Spinal cord (tissue), 10 donors: ENCODE data around the gene CDC42EP5. TPM values are rescaled to one million over a fixed set of nuclear protein-coding genes. Genes with fewer than 3 reads are reported as not detected.

Experiments
- DNase-seq, 6 donors: peaks; one replicate each; pipeline versions ENCODE4 v3.0.0 to v3.0.0-alpha.2; 2013 to 2015; ENCODE audit warnings: low spot score in 6 of 6, low read depth in 4 of 6
- H3K27ac ChIP-seq: one replicate; pipeline ENCODE4 v1.5.1; 2013; ENCODE audit warnings: low read depth, low read length, control low read depth
- H3K27me3 ChIP-seq: one replicate; pipeline ENCODE4 v1.6.1; 2013; ENCODE audit warnings: low read length; ENCODE audit not compliant: control insufficient read depth, insufficient read depth
- H3K36me3 ChIP-seq: one replicate; pipeline ENCODE4 v1.6.1; 2013; ENCODE audit warnings: low read length; ENCODE audit not compliant: control insufficient read depth, insufficient read depth
- H3K4me1 ChIP-seq: one replicate; pipeline ENCODE4 v1.6.1; 2013; ENCODE audit warnings: low read length; ENCODE audit not compliant: control insufficient read depth, insufficient read depth
- H3K4me3 ChIP-seq: one replicate; pipeline ENCODE4 v1.5.1; 2013; ENCODE audit warnings: low read depth, low read length, control low read depth
- H3K9me3 ChIP-seq: one replicate; pipeline ENCODE4 v1.6.1; 2013; ENCODE audit warnings: low read length; ENCODE audit not compliant: control insufficient read depth, insufficient read depth
- WGBS: methylation state at CpG from one replicate; pipeline ENCODE4 v1.1.5; 2013; ENCODE audit warnings: missing lambda C conversion rate; ENCODE audit not compliant: insufficient coverage; 5-methylcytosine and 5-hydroxymethylcytosine counted together
- polyA plus RNA-seq, 2 donors: library from polyadenylated mRNA; unstranded; fragments of 120-200 nt; gene quantifications; one replicate each; pipeline ENCODE4 v1.2.1, GENCODE V29; 2013; ENCODE audit not compliant: insufficient read length in 2 of 2
- total RNA-seq, 2 donors: library from RNA; depleted of rRNA in 1 of 2; stranded (reverse); fragments of 120-200 nt in 1 of 2; fragments of >200 nt in 1 of 2; gene quantifications; one replicate each; pipeline versions ENCODE4 v1.2.3 to v1.2.4, GENCODE V29; 2013 to 2014
- donor health status: healthy.

Gene CDC42EP5
- total and polyA plus RNA-seq, 4 donors, result 6.5 to 42.5 (median 17.5) TPM

DNA sequence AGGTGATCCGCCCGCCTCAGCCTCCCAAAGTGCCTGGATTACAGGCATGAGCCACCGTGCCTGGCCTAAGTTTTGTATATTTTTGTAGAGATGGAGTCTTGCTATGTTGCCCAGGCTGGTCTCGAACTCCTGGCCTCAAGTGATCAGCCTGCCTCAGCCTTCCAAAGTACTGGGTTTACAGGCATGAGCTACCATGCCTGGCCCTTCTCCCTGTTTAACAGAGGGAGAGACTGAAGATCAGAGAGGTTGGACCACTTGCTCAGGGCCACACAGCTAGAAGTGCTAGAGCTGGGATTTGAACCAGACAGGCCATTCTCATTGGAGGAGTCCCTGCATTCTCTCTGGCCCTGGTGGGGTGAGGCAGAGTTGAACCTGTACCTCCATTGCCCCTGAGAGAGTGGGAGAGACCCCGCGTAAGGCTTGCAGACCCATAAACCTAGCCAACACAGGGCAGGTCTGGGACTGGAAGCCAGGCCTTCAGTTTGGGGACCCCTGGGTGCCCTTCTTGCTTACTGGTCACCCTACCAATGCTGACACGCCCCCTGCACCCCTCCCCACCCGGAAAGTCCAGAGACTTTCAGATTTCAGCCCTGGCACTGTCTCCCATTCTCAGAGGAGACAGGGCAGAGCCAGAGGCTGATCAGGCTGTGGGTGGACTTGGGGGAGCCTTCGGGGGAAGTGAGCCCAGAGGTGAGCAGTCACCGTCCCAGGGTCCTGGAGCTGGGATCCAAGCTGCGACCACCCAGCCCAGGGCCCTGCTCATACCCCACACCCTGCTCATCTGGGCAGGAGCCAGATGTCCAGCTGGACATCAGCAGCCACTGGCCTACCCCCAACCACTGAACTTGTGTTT lies 44.5 kb downstream of the CDC42EP5 start:
- Histone ChIP-seq H3K36me3 (peaks cover 96% of the 10 kb centered on the region), H3K27ac (peak overlapping the region; percentile 88), H3K4me3 (no peak overlapping the region), H3K4me1 (peaks cover 88% of the 10 kb centered on the region), H3K27me3 (no peaks in the 10 kb centered on the region), H3K9me3 (no peaks in the 10 kb centered on the region)
- DNase-seq, result no peak
- WGBS, result 81% methylated on average over 11 of the region's 11 CpGs

DNA sequence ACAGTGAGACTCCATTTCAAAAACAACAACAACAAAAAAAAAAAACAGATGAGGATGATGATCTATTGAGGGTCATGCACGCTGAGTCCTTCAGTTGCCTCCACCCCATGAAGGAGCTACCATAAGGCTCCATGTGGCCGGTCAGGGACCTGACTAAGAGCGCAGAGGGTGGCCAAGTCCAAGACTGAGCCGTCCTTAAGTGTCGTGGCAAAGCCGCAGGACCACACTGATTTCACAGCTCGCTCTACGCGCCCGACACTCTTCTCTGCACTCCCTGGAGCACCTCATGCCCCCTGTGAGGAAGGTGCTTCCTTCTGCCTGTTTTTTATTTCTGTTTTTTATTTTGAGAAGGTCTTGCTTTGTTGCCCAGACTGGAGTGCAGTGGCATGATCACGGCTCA lies 45.5 kb downstream of the CDC42EP5 start:
- H3K27me3 ChIP-seq, result no peaks in the 10 kb centered on the region
- H3K36me3 ChIP-seq, result peaks cover 95% of the 10 kb centered on the region
- peaks cover 90% of the 10 kb centered on the region for H3K4me1 ChIP-seq
- peak overlapping the region; percentile 88 for H3K27ac ChIP-seq
- H3K9me3 ChIP-seq, result no peaks in the 10 kb centered on the region
- 77% methylated on average over 9 of the region's 11 CpGs for WGBS
- no peak overlapping the region for H3K4me3 ChIP-seq
- DNase-seq, result no peak

DNA sequence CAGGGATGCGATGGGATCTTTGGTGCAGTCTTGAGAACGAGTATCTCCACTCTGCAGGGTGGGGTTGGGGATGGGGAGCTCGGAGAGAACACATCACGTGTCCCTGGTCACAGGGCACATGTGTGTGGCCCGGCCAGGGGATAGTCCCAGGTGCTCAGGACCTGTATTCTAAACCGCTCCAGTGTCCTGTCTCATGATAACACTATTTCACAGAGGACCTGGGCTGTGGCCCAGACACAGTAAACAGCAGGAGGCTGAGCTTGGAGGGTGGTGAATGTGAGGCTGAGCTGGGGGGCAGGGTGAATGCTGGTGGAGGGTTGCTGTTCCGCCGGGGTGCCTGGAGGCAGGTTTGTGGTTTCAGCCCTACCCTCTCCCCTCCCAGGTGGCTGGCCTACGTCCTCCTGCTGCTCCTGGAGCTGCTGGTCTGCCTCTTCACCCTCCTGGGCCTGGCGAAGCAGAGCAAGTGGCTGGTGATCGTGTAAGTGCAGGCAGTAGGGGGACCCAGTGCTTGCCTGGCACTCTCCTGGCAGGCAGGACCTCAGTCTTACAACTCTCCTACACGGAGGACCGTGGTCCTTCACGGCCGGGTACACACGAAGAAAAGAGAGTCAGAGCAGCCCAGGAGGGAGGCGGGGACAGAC lies 46.7 kb downstream of the CDC42EP5 start:
- peak in 1 of 6 donors; percentile 60 for DNase-seq
- Histone ChIP-seq H3K36me3 (peaks cover 95% of the 10 kb centered on the region), H3K27me3 (no peaks in the 10 kb centered on the region), H3K4me1 (peaks cover 90% of the 10 kb centered on the region), H3K9me3 (no peaks in the 10 kb centered on the region), H3K4me3 (no peak overlapping the region), H3K27ac (peak overlapping the region; percentile 76)
- WGBS, result 70% methylated on average over 7 of the region's 17 CpGs

DNA sequence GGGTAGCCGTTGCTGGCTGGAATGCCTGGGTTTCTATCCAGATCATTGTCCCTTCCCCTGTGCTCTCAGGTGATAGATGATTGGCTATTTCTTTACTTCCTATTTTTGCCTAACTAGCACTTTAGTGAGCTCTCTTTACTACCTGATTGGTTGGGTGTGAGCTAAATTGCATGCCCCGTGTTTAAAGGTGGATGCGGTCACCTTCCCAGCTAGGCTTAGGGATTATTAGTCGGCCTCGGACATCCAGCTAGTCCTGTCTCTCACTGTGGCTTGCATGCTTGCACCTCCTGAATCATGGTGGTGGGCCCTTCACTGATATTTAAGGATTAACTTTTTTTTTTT lies 47.7 kb downstream of the CDC42EP5 start:
- Histone ChIP-seq H3K9me3 (no peaks in the 10 kb centered on the region), H3K36me3 (peaks cover 87% of the 10 kb centered on the region), H3K4me3 (no peak overlapping the region), H3K27me3 (no peaks in the 10 kb centered on the region), H3K4me1 (peaks cover 90% of the 10 kb centered on the region), H3K27ac (peak overlapping the region; percentile 76)
- WGBS, result 97% methylated on average over 5 of the region's 5 CpGs
- DNase-seq, result no peak

DNA sequence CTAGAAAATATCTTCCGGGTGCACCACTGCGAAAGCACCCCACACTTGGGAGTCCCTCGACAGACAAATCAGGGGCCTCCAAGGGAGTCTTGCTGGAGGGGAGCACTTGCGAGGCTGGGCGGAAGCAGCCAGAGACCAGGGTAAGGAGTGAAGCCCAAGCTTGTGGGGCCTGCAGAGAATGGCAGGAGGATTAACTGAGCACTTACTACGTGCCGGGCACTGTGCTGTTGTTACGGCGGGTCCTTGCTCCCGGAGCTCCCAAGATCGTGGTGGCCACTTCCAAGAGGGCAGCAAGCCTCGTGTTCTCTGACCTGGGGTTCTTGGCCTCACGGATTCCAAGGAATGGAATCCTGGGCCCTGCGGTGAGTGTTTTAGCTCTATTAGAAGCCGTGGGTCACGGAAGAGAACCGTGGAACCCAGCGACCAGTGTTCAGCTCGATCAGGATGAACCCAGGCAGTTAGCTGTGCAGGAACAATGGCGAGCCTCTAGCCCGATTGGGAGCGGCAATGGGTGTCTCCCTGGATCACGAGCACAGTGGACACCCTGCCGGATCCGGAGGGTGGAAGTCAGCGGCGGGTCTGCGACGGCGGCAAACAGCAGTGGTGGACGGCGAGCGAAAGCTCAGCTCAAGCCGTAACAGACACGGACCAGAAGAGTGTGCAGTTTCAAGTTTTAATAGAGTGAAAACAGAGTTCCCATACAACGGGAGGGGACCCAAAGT lies 48.3 kb downstream of the CDC42EP5 start:
- H3K27ac ChIP-seq, result peak overlapping the region; percentile 76
- H3K9me3 ChIP-seq, result no peaks in the 10 kb centered on the region
- H3K36me3 ChIP-seq, result peaks cover 87% of the 10 kb centered on the region
- H3K27me3 ChIP-seq, result no peaks in the 10 kb centered on the region
- WGBS, result 81% methylated on average over 29 of the region's 36 CpGs
- H3K4me3 ChIP-seq, result no peak overlapping the region
- no peak for DNase-seq
- peaks cover 90% of the 10 kb centered on the region for H3K4me1 ChIP-seq

DNA sequence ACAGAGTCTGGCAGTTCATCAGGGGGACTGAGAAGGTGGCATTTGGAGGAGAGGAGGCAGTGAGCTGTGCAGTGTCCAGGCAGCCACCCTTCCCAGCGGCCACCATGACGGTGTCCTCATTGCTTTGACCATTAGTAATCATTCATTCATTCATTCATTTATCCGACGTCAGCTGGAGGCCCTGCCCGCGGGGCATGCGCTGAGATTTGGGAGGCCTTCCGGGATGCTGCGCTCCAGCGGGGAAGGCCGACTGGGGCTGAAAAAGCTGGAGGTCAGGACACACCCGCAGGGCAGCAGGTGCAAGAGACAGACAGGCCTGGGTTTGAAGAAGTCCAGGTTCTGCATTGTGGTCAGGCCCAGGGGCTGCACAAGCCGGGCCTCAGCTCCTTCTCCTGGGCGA lies 48.9 kb downstream of the CDC42EP5 start:
- no peak for DNase-seq
- Histone ChIP-seq H3K27ac (peak overlapping the region; percentile 76), H3K4me1 (peaks cover 90% of the 10 kb centered on the region), H3K9me3 (no peaks in the 10 kb centered on the region), H3K4me3 (no peak overlapping the region), H3K27me3 (no peaks in the 10 kb centered on the region), H3K36me3 (peaks cover 86% of the 10 kb centered on the region)
- 94% methylated on average over 10 of the region's 14 CpGs for WGBS

DNA sequence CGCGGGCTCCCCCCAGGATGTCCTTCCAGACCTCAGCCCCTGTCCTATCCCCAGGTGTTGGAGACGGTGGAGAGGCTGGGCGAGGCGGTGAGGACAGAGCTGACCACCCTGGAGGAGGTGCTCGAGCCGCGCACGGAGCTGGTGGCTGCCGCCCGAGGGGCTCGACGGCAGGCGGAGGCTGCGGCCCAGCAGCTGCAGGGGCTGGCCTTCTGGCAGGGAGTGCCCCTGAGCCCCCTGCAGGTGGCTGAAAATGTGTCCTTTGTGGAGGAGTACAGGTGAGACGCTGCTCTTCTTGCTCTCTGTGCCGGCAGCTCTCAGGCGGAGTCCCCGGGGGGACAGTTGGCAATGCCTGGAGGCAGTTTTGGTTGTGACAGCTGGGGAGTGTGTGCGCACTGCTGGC lies 51.0 kb downstream of the CDC42EP5 start:
- peaks cover 84% of the 10 kb centered on the region for H3K36me3 ChIP-seq
- no peaks in the 10 kb centered on the region for H3K27me3 ChIP-seq
- WGBS, result 37% methylated on average over 17 of the region's 20 CpGs
- peak in 1 of 6 donors; percentile 41 for DNase-seq
- peaks cover 93% of the 10 kb centered on the region for H3K4me1 ChIP-seq
- no peak overlapping the region for H3K4me3 ChIP-seq
- peak overlapping the region; percentile 87 for H3K27ac ChIP-seq
- no peaks in the 10 kb centered on the region for H3K9me3 ChIP-seq

DNA sequence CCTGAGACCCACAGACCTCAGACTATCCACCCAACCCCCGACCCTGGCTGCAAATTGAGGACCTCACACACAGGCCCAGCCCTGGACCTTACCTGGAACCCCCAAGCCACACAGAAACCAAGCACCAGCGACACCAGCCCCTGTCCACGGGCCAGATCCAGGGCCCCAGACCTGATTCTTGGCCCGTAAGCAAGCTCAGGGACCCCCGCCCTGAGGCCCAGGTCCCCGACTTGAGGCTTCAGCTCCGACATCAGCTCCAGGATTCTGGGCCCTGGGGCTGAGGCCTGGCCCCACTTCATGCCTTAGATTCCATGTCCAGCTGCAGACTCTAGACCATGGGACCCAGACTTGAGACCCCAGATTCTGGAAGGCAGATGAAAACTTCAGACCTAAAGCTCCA lies 51.6 kb downstream of the CDC42EP5 start:
- peak in 1 of 6 donors; percentile 26 for DNase-seq
- Histone ChIP-seq H3K27me3 (no peaks in the 10 kb centered on the region), H3K27ac (peak overlapping the region; percentile 87), H3K36me3 (peaks cover 85% of the 10 kb centered on the region), H3K4me3 (no peak overlapping the region), H3K9me3 (no peaks in the 10 kb centered on the region), H3K4me1 (peaks cover 94% of the 10 kb centered on the region)
- 39% methylated on average over 7 of the region's 7 CpGs for WGBS

DNA sequence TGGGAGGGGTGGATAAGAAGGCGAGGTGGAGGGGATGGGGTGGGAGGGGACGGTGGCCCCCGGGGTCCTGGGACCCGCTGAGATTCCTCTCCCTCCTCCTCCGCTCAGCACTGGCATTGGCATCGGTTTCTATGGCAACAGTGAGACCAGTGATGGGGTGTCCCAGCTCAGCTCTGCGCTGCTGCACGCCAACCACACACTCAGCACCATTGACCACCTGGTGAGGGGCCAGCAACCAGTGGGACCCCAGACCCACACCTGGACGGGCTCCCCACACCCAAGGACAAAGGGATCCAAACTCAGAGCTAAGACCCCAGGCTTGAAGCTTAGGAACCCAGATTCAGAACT lies 52.0 kb downstream of the CDC42EP5 start:
- no peak for DNase-seq
- H3K9me3 ChIP-seq, result no peaks in the 10 kb centered on the region
- H3K27ac ChIP-seq, result peak overlapping the region; percentile 87
- H3K4me3 ChIP-seq, result no peak overlapping the region
- H3K27me3 ChIP-seq, result no peaks in the 10 kb centered on the region
- H3K36me3 ChIP-seq, result peaks cover 85% of the 10 kb centered on the region
- peaks cover 94% of the 10 kb centered on the region for H3K4me1 ChIP-seq
- 6% methylated on average over 5 of the region's 9 CpGs for whole genome bisulfite sequencing
